ENCODE results near the gene SH3D19.

Gene SH3D19

DNA sequence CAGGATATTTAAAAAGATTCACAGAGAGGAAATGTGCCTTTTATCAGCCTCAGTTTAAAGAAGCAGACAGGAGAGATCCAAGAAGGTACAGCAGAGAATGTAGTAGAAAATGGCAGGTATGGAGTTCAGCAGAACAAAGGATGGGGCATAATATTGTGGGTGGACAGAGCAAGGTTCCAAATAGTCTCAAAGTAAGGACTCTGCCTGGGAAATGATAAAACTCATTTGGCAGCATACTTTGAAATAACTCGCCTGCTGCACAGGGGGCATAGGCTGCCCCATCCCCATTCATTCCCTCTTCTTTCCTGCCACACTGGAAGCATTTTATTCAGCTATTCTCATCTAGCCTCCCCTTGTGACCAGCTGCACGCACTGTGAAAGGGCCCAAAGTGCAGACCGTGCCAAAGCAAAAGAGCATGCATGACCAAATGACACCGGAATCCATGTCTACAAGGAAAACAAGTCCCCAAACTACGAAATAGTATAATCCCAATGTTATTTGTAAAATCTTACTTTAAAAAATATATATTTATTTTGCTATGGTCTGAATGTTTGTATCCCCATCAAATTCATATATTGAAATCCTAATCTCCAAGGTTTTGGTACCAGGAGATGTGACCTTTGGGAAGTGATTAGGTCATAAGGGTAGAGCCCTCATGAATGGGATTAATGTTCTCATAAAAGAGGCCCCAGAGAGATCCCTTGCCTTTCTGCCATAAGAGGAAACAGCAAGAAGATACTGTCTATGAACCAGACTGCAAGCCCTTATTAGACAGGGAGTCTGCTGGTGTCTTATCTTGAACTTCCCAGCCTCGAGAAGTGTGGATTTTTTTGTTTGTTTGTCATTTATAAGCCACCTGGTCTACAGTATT is 125.8 kb downstream of the SH3D19 start:
- DNase-seq (ENCODE audit: extremely low read depth in 1 of 2, low read depth in 1 of 2) = no peak

DNA sequence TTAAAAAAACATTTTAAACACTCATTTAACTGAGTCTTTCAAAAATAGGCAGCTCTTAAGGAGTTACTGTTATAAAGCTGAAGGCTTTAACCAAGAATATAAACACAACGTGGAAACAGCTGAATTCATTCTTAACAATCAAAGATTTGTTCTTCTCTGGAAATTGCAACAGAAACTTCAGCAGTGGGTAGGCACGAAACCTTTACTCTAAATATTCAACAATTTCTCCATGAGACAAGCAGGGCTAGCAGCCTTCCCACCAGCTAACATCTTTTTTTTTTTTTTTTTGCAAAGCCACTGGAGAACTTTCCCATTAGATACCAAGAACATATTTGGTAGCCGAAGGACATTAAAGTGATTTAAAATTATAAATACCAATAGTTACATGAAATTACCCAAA is 126.7 kb downstream of the SH3D19 start:
- DNase-seq (ENCODE audit: extremely low read depth in 1 of 2, low read depth in 1 of 2) = no peak

- no peak for DNase-seq (ENCODE audit: extremely low read depth in 1 of 2, low read depth in 1 of 2)
Measured at GRCh38 chr4:151197247-151197646, 128.2 kb downstream of the SH3D19 start.

GRCh38 chr4:151195801-151196200 is 129.6 kb downstream of the SH3D19 start:
- no peak for DNase-seq (ENCODE audit: extremely low read depth in 1 of 2, low read depth in 1 of 2)

GRCh38 chr4:151193414-151193813 is 132.0 kb downstream of the SH3D19 start:
- DNase-seq (ENCODE audit: extremely low read depth in 1 of 2, low read depth in 1 of 2) = no peak

DNA sequence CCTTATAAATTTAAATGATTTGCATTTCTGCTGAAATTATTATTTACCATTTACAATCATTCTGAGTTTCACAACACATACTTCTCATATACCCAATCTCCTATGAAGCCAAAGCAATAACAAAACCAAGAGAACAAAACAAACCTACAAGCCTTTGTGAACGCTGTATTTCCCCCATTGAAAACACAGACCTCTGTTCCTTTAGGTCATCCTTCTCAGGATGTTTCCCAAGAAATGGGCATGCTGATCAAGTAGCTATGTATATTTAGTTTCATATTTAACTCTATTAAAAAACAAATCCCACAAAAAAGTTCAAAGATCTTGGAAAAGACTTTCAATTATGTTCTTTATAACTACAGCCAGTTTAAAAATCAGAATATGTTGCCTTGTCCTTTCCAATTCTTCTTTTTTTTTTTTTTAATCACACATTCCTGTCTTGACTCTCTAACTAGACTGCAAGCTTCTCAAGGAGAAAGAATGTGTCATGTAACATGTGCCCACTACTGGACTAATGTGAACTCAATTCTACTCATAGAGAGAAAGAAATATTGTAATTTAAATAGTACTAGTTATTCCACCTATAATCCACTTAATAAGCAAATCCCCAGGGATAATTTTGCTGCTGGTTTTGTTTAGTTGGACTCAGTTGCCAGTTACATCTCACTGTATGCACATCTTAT is 132.7 kb downstream of the SH3D19 start:
- no peak for DNase-seq (ENCODE audit: extremely low read depth in 1 of 2, low read depth in 1 of 2)

- no peak for DNase-seq (ENCODE audit: extremely low read depth in 1 of 2, low read depth in 1 of 2)
Measured at GRCh38 chr4:151184523-151185458, 140.6 kb downstream of the SH3D19 start.

DNA sequence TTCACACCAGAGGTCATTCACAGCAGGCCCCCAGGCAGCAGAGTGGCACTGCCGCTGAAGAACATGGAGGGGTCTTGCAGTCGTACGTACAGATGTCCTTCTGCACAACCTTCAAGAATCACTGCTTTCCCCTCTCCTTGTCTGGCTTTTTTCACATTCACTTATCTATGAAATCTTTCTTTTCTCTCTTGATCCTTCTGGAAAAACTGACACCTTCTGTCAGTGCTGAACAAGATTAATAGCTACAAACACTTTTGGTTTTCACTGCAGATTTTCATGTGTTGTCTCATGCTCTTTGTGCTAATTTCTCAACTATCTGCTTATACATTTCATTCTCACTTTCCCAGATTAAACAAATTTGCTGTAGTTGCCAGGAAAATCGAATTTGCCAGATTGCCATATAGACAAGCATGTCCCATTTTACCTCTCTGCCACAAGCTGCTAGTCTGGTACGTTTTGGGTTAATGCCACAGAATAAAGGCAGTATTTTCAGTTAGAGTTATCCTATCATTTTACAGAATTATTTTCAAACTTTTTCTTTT is 142.9 kb downstream of the SH3D19 start:
- DNase-seq (ENCODE audit: extremely low read depth in 1 of 2, low read depth in 1 of 2) = no peak

DNA sequence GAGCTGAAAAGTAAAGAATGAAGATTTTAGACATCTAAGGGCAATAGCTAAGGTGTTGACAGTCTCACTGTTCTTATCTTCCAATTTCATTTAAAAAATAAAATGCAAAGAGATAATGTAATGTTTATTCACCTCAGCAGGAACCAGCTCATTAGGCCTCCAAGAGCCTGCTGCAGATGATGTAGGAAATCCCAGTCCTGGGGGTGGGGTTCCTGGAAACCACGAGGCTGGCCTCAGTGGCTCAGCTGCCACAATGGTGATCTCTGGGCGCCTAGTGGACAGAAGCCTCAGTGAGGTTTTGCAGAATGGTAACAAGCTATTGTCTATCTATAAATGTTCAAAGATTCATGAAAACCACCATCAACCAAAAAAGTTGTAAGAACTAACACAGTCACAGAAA is 148.7 kb downstream of the SH3D19 start:
- DNase-seq (ENCODE audit: extremely low read depth in 1 of 2, low read depth in 1 of 2) = no peak

DNA sequence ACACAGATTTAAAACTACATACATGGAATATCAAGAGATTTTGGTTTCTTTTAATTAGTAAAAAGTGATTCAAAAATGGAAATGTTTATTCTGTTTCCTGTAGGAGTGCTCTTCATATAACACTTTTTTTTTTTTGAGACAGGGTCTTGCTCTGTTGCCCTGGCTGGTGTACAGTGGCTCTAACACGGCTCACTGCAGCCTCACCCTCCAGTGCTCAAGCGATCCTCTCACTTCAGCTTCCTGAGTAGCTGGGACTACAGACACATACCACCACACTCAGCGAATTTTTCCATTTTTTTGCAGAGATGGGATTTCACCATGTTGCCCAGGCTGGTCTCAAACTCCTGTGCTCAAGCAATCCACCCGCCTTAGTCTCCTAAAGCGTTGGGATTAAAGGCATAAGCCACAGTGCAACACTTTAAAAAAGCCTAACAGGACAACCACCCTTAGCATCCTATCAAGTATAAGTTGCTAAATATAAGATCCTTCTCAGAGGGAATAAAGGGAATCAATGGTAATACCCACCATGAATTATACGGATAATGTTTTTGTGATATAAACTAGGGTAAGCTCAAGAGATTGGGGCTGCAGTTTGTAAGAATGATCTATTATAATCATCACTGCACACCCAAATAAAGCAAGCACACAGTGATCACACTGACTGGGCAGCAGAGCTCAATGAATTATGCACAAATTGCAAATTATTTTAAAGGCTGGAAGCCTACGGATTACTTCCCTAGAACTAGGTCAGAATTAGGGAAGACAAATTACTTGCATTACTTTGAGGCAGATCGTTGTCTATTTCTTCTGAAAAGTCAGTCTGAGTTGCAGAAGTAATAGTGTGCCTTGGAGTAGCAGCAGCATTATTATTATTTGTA is 149.4 kb downstream of the SH3D19 start:
- DNase-seq (ENCODE audit: extremely low read depth in 1 of 2, low read depth in 1 of 2) = no peak

GRCh38 chr4:151175233-151175632 is 150.2 kb downstream of the SH3D19 start:
- no peak for DNase-seq (ENCODE audit: extremely low read depth in 1 of 2, low read depth in 1 of 2)

- no peak for DNase-seq (ENCODE audit: extremely low read depth in 1 of 2, low read depth in 1 of 2)
Measured at GRCh38 chr4:151174784-151175183, 150.6 kb downstream of the SH3D19 start.

DNA sequence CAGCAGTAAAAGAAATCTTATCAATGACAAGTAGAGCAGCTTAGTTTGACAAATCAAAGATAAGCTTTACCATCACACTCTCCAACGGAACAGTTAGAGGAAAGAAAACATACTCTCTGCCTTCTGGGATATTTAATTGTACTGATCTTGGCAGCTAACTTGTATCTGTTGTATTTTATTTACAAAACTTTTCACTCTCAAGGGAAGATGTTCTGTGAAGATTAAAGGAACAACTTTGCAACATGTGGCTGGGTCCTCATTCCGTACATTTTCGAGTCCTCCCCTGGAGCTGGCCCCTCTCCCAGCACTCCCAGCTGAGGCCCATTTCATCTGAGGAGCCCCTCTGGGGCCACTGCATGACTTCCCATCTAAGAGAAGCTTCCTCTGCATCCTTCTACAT is 151.5 kb downstream of the SH3D19 start:
- no peak for DNase-seq (ENCODE audit: extremely low read depth in 1 of 2, low read depth in 1 of 2)

DNA sequence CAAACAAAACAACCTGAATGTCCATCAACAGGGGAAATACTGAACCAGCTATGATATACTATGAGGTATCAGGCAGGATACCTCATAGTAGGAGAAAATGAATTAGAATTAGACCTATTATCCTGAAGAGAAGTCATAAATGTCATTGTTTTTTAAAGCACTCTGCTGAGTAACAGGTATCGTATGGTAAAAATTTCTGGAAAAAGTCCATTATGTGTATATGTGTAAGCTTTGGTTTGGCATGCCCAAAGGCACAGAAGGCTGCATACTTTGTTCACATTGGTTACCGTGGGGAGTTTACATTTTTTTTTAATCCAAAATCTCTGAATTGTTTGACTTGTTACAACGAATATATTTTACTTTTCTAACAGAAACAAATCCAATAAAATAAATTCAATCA is 155.5 kb downstream of the SH3D19 start:
- DNase-seq (ENCODE audit: extremely low read depth in 1 of 2, low read depth in 1 of 2) = no peak

GRCh38 chr4:151169223-151169622 is 156.2 kb downstream of the SH3D19 start:
- DNase-seq (ENCODE audit: extremely low read depth in 1 of 2, low read depth in 1 of 2) = no peak

- no peak for DNase-seq (ENCODE audit: extremely low read depth in 1 of 2, low read depth in 1 of 2)
Measured at GRCh38 chr4:151167561-151167960, 157.8 kb downstream of the SH3D19 start.

- DNase-seq (ENCODE audit: extremely low read depth in 1 of 2, low read depth in 1 of 2) = no peak
Measured at GRCh38 chr4:151166636-151167035, 158.8 kb downstream of the SH3D19 start.

DNA sequence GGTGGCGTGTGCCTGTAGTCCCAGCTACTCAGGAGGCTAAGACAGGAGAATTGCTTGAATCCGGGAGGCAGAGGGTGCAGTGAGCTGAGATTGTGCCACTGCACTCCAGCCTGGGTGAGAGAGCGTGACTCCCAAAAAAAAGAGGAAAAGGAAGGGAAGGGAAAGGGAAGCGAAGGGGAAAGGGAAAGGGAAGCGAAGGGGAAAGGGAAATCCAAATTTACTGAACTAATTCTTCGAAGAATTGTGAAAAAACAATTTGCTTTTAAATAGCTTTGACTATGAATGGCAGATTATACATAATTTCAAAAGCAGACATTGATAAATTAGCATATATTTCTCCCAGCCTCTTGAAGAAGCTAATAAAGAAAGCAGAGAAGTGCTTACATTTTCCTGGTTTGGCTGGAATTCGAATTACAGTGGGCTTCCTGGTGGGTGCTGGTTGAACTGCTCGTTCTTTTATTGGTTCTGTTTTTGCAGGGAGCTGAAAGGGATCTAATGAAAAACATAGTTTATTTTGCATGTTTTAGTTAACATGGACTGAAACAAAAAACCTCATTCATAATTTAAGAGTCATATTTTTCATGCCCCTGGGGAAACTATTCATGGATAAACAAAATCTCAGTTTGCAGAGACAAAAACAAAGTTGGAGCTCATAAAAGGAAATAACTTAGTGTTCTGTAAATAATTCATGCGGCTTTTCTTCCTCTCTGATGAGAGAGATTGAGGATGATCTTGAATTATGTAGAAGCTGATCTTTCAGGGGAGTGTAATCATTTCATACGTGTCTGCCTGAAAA is 160.0 kb downstream of the SH3D19 start:
- DNase-seq (ENCODE audit: extremely low read depth in 1 of 2, low read depth in 1 of 2) = no peak

DNA sequence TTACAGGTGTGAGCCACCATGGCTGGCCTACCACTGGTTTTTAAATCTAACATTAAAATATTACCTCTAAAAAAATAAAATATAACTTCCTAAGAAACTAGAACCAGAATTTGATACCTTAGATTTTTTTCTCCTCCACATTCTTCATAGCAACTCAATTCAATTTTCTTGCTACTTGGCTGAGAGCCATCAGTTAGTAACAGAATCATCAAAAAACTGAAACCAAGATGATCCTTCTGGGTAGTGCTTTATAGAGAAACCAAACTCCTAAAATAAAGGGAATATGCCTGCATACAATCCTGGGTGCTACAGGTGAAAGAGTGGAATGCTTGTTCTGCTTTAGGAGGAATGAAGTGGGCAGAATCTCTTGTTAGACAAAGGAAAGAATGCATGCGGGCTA is 161.6 kb downstream of the SH3D19 start:
- no peak for DNase-seq (ENCODE audit: extremely low read depth in 1 of 2, low read depth in 1 of 2)

Measured in activated CD8-positive, alpha-beta memory T cell treated with anti-CD3 and anti-CD28 coated beads for 1 hour (primary cell).